ENCODE results near the gene VEGFC.

The VEGFC gene

DNA sequence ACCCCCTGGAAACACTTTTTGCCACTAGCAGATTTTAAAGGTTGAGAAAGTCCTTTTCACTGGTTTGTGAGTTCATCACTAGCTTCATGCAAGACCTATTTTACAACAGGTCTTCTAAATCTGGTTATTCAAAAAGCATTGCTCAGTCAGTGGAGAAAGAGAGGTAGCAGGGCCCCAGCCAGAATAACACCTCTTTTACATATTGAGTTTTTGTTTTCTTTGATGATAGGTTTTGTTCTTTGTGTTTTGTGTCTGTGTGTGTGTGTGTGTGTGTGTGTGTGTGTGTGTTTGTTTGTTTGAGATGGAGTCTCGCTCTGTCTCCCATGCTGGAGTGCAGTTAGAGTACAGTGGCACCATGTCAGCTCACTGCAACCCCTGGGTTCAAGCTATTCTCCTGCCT lies 2.7 kb upstream of the VEGFC start:
- no peak for DNase-seq

DNA sequence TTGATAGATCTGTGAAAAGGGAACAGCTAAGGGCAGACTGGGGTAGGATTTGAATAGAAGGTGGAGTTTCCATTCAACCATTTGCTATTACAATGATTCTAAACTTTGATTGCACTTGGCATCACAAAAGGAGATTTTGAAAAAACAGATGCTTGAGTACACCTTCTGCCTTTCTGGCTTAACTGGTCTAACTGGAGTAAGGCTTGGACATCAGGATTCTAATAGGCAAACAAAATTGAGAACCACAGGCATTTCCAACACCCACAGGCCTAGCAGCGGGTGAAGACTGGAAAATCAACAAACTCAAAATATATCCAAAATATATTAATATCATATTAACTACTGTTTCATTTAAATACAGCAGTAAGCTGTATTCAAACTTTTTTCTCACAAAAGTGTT lies 1.9 kb upstream of the VEGFC start:
- DNase-seq, result no peak

- DNase-seq, result no peak
Measured at GRCh38 chr4:176794151-176794550, 1.4 kb upstream of the VEGFC start.

DNA sequence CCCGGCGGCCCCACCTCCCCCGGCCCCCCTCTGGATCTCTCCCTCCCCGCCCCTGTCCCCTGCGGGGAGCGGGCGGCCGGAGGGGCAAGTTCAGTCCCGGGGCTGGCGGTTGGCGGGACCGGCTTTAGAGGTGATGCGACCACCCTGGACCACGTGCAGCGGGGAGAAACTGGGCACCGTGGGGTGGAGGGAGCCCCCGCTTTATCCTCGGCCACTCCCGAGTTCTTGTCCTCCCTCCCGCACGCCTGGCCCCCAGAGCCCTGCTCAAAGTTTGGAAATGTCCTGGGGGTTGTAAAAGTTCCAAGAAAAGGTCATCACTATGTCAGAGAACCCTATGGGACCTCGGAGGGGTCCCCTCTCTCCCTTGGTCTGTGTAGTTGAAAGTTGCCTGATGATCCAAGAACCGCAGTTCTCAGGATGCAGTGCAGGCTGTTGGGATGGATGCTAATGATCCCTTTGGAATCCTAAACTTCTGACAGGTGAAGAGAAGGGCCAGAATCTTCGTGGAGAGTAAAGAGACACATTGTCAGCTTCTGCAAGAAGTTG lies 411 bp upstream of the VEGFC start:
- no peak for DNase-seq

DNA sequence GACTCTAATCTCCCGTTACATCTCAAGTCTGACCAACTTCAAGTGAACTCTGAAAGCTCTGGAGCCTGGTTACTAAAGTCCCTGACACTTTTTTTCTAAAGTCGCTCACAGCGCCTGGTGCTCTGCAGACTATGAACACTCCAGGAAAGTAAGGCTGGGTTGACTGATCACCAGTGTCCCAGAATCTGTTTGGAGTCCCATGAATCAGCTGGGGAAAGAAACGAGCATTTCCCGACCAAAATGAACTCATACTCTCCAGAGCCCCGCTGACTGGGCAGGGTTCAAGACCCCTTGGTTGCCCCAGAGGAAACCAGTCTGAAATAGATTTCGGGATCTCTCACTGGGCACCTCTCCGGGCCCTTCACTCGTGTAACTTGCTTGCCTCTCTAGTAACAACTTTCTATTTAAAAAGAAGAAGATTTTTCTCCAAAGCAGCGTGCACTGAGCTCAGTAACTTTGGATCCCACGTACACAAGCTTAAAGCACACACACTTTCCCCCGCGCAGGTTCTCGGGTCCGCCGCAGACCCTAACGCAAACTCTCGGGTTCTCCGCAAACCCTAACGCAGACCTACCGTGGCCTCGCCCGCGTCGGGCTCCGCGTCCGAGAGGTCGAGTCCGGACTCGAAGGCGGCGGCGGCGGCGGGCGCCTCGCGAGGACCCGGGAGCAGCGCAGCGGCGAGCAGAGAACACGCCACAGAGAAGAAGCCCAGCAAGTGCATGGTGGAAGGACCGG lies 964 bp downstream of the VEGFC start:
- DNase-seq, result no peak

DNA sequence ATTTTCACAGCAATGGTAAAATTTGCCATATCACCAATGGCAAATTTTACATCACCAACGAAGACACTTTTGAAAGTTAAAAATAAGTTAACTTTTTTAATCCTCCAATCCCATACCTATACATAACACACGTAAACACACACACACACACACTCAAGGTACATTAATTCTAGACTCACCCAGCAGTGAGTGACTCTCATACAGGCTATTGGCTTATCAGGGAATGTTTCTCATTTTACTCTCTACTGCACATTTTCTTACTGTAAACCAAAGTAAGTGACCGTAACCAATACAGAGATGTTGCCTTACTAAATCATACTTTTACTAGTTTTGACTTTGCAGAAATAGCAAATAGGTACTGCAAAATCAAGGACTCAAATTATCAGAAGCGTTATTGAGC lies 2.3 kb downstream of the VEGFC start:
- DNase-seq, result no peak

- DNase-seq, result no peak
Measured at GRCh38 chr4:176789955-176790354, 2.8 kb downstream of the VEGFC start.

GRCh38 chr4:176788971-176789370 lies 3.8 kb downstream of the VEGFC start:
- DNase-seq, result no peak

- no peak for DNase-seq
Measured at GRCh38 chr4:176788248-176788647, 4.5 kb downstream of the VEGFC start.

- no peak for DNase-seq
Measured at GRCh38 chr4:176784816-176785215, 7.9 kb downstream of the VEGFC start.

- DNase-seq, result no peak
Measured at GRCh38 chr4:176782794-176783193, 9.9 kb downstream of the VEGFC start.

DNA sequence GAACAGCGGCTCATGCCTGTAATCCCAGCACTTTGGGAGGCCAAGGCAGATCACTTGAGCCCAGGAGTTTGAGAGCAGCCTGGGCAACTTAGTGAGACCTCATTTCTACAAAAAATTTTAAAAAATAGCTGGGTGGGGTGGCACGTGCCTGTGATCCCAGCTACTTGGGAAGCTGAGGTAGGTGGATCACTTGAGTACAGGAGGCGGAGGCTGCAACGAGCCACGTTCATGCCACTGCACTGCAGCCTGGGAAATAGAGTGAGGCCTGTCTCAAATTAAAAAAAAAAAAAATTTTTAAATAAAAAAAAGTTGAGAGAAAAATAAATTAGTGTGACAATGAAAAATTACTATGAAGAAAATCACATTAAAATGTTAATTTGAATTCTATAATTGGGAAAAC lies 10.5 kb downstream of the VEGFC start:
- DNase-seq, result no peak

DNA sequence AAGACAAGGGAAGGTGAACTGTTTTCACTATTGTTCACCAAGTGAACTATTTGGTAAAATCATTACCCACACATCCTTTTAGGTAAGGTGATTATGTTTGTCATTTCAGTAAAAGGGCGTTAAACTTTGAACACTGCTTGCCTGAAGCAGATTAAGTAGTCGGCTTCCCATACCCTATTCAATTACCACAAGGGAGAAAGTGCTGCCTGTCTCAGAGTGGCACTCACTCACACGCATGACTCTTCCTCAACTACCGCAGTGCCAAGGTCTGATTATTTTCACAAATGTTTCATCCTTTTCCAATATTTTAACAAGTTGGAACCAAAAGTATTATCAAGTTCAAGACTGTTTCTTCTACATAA lies 11.0 kb downstream of the VEGFC start:
- no peak for DNase-seq

DNA sequence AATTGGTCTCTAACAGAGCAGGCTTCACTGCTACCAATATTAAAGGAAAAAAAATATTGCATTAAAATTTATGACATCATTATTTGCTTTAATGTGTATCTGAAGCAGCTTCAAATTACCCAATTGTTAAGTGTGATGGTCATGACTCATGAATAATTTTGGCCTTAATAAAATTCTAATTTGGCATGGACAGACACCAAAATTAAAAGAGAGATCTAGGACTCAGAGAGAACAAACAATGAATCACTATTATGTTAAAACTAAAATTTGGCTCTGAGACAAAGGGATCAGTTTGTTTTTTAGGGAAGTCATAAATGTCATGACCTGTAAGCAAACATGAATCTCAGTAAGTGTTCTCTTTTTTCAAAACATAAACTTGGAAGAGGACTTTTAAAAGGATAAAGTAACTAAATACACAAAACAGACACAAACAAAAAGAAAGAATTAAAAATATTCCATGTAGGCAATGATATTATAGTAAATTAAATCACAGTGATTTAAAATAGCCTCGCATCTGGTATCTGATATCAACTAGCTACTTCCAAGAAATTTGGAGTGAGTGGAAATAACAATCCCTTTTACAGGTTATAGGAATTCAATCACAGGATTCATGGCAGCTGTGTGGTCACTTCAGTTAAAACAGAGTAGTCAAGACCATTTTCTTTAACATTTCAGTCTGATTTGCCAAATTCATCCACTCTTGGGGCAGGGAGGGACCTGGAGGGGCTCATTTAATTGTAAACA lies 11.6 kb downstream of the VEGFC start:
- DNase-seq, result no peak

- no peak for DNase-seq
Measured at GRCh38 chr4:176779421-176779820, 13.3 kb downstream of the VEGFC start.

- DNase-seq, result no peak
Measured at GRCh38 chr4:176778491-176778890, 14.2 kb downstream of the VEGFC start.

GRCh38 chr4:176778063-176778462 lies 14.7 kb downstream of the VEGFC start:
- DNase-seq, result no peak

- DNase-seq, result no peak
Measured at GRCh38 chr4:176775338-176775737, 17.4 kb downstream of the VEGFC start.

GRCh38 chr4:176774852-176775251 lies 17.9 kb downstream of the VEGFC start:
- no peak for DNase-seq

DNA sequence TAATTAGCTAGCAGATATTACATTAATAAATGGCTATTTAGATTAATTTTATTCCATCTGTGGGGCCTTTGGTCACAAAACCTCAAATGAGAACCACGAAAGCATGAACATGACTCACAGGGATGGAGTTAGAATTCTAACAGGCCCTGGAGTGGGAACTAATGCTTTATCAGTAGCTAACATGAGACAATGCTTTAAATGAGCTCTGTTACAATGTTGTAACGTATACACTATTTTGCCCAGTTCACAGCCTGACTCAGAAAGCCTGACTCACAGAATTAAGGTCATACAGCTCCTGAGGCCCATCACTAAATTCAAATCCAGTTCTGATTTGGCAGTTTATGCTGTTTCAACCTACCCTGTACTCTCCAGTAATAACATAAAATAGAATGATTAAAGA lies 23.2 kb downstream of the VEGFC start:
- no peak for DNase-seq

GRCh38 chr4:176767183-176767582 lies 25.5 kb downstream of the VEGFC start:
- no peak for DNase-seq

DNA sequence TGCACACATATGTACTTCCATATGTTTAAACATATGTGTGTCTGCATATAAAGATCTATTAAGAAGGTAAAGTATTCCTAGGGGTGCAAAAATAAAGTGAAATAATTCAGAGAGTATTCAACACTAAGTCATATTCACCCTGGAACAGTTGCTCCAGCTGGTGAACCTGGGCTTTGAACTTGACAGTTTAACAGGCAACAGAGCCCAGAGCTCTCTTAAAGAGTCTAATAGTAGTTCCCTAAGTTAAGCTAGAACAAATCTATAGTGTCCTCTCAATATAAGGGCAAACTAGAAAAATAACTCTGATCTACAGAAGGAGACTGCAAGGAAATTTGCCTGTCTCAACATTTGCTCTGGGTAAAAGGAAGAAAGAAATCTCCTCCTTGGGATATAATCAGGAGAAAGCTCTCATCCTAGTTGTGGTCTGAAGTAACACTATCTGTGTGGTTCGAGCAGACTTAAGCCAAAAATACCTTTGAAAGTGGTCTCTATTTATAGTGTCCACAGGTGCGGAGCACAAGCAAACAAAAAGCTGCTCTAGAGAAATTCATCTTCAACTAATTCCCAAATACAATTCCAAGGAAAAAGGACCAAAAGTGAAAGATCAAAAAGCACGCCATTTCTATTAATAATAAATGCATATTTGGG lies 29.9 kb downstream of the VEGFC start:
- no peak for DNase-seq

DNA sequence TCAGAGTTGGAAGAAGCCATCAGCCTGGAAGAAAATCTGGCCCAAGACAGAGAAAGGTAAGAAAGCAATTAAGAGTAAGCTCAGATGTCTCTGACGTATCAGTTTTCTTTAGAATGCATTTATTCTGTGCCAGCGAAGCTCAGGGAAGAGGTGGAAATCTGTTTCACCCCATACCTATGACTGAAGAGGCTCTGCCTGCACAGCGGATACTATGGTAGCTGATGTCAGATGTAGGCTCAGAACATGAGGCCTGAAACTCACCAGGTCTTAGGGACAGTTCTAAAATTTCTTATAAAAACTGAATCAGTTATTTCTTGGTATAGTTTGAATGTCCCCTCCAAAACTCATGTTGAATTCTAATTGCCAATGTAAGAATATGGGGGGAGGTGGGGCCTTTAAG lies 30.9 kb downstream of the VEGFC start:
- no peak for DNase-seq

DNA sequence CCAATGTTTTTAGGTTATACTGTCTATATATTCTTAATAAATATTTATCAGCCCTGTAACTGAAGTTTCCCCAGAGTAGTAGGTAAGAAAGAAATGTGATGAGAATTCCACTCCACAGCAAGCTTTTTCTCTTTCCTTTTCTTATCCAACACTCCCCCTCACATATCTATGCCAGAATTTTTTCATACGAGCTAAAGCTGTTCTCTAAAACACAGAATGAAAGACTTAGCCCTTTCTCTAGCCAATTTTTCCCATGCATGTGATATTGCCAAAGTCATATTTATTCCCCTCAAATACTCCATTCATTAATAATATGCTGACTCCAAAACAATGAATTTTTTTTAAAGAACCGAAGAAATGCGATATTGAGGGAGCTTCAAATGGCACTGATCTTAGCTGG lies 32.3 kb downstream of the VEGFC start:
- DNase-seq, result no peak

All from stimulated activated CD4-positive, alpha-beta T cell treated with anti-CD3 and anti-CD28 coated beads, Interleukin-1b, Interleukin-23, amount 100 ng/mL, for 48 hours (primary cell).